ENCODE measurements around the gene CSMD2.

GRCh38 chr1:33792216-33792615 is 372.8 kb downstream of the CSMD2 start:
- TF ChIP-seq CTCF (conservative IDR thresholded peaks at IDR 0.05) (no peak), EZH2 (IDR thresholded peaks at IDR 0.05; ENCODE audit: low read depth) (no peak)

All from PC-9 (cell line).